PC-3 (cell line): ENCODE measurements around the gene NFKB1.

Experiments used
- CTCF ChIP-seq: fragments of 300-600 bp; sonication (generic); conservative IDR thresholded peaks from 2 replicates; pipeline ENCODE4 v1.5.1; 2017; ENCODE audit warnings: antibody characterized with exemption, low read depth, mild to moderate bottlenecking, low read length
- EZH2 ChIP-seq: fragments of 300-600 bp; sonication (generic); IDR thresholded peaks from one replicate; pipeline ENCODE4 v1.6.1; 2017; ENCODE audit warnings: antibody characterized with exemption, mild to moderate bottlenecking, low read length; ENCODE audit not compliant: unreplicated experiment

- TF ChIP-seq CTCF, result no peak
- TF ChIP-seq EZH2, result no peak
These were observed 131.9 kb downstream of the NFKB1 start for GRCh38 chr4:102633100-102633499.
